Hepatocyte (in vitro differentiated cells): ENCODE results near the gene RPTOR. TPM values are rescaled to one million over a fixed set of nuclear protein-coding genes. Genes with fewer than 3 reads are reported as not detected.

Source experiments
- DNase-seq: peaks from one replicate; pipeline ENCODE4 v3.0.0-alpha.2; 2016; ENCODE audit warnings: low spot score
- H2AFZ ChIP-seq: fragments of 200-600 bp; sonication (generic); 2 replicates; pipeline ENCODE4 v1.6.0; 2016; ENCODE audit warnings: antibody characterized with exemption, mild to moderate bottlenecking
- H3K27ac ChIP-seq: fragments of 200-600 bp; sonication (generic); 2 replicates; pipeline ENCODE4 v1.5.1; 2016; ENCODE audit warnings: mild to moderate bottlenecking
- H3K27me3 ChIP-seq: fragments of 200-600 bp; sonication (generic); 2 replicates; pipeline ENCODE4 v1.6.1; 2016
- H3K36me3 ChIP-seq: fragments of 200-600 bp; sonication (generic); replicated peaks from 2 replicates; pipeline ENCODE4 v1.5.1; 2016; ENCODE audit warnings: low read depth; ENCODE audit not compliant: insufficient read depth
- H3K4me1 ChIP-seq: fragments of 200-600 bp; sonication (generic); 2 replicates; pipeline ENCODE4 v1.5.1; 2016; ENCODE audit warnings: mild to moderate bottlenecking, moderate library complexity; ENCODE audit not compliant: insufficient read depth
- H3K4me2 ChIP-seq: fragments of 200-600 bp; sonication (generic); 2 replicates; pipeline ENCODE4 v1.6.0; 2016
- H3K4me3 ChIP-seq: fragments of 200-600 bp; sonication (generic); 2 replicates; pipeline ENCODE4 v1.5.1; 2016; ENCODE audit warnings: mild to moderate bottlenecking
- H3K79me2 ChIP-seq: fragments of 200-600 bp; sonication (generic); 2 replicates; pipeline ENCODE4 v1.6.0; 2017; ENCODE audit warnings: mild to moderate bottlenecking
- H3K9me2 ChIP-seq: fragments of 200-600 bp; sonication (generic); replicated peaks from 2 replicates; pipeline ENCODE4 v1.6.0; 2017; ENCODE audit warnings: mild to moderate bottlenecking; ENCODE audit not compliant: insufficient read depth
- H3K9me3 ChIP-seq: fragments of 200-600 bp; sonication (generic); 2 replicates; pipeline ENCODE4 v1.5.1; 2016; ENCODE audit warnings: low read depth, mild to moderate bottlenecking
- H4K20me1 ChIP-seq: fragments of 200-600 bp; sonication (generic); 2 replicates; pipeline ENCODE4 v1.6.0; 2016; ENCODE audit warnings: mild to moderate bottlenecking; ENCODE audit not compliant: insufficient read depth, poor library complexity, severe bottlenecking
- EZH2 ChIP-seq: fragments of 200-600 bp; sonication (generic); IDR thresholded peaks from 2 replicates; pipeline ENCODE4 v1.6.1; 2016; ENCODE audit warnings: antibody characterized with exemption, mild to moderate bottlenecking, borderline replicate concordance
- EZH2phosphoT487 ChIP-seq: fragments of 200-600 bp; sonication (generic); IDR thresholded peaks from one replicate; pipeline ENCODE4 v1.6.1; 2018; ENCODE audit warnings: antibody characterized with exemption, mild to moderate bottlenecking, low read depth, moderate library complexity; ENCODE audit not compliant: unreplicated experiment, severe bottlenecking
- WGBS: methylation state at CpG from one replicate; pipeline ENCODE4 v1.1.6; 2016; ENCODE audit warnings: low lambda C conversion rate; ENCODE audit errors: missing lambda C conversion rate; 5-methylcytosine and 5-hydroxymethylcytosine counted together
- polyA plus RNA-seq: library from polyadenylated mRNA; unstranded; fragments of >200 nt; fragmentation: Nextera tagmentation; extraction: Ambion mirVana; gene quantifications from 2 replicates; pipeline ENCODE4 v1.2.1, GENCODE V29; 2016
- total RNA-seq: library from RNA; depleted of rRNA; stranded (reverse); fragments of >200 nt; gene quantifications from 2 replicates; pipeline ENCODE4 v1.2.3, GENCODE V29; 2014
- TF ChIP-seq, protein P1 (sequence below): fragments of 200-600 bp; sonication (generic); IDR thresholded peaks from 2 replicates; pipeline ENCODE4 v1.5.1; 2016; ENCODE audit warnings: antibody characterized with exemption, mild to moderate bottlenecking; ENCODE audit not compliant: poor library complexity

Gene RPTOR
- total and polyA plus RNA-seq, 2 experiments from 2014 or later, result 14.1 to 20.6 TPM

DNA sequence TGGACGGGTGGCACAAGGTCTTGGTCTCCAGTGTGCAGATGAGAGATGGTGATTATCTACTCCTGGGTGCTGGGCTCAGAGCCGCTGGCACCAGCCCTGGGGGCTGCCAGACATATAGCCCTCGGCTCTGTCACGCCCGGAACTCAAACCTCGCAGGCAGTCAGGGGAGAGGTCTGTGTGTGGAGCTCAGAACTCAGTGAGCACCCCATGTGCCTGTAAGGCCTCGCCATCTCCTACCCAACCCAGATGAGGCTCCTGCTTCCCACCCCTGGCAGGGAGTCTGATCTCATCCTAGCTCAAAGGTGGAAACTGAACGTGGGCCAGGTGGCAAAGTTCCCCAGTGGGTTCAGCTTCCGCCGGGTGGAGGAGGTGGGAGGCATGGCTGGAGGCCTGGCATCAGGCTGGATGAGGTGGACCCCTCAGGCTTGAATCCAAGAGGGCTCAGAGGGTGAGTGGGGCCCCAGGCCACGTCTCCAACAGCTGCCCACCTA lies 45.7 kb upstream of the RPTOR start:
- no peaks in the 10 kb centered on the region for H3K27me3 ChIP-seq
- no peaks in the 10 kb centered on the region for H3K36me3 ChIP-seq
- H3K4me2 ChIP-seq, result no peak overlapping the region
- no peak for DNase-seq
- no peak overlapping the region for H3K27ac ChIP-seq
- H3K4me3 ChIP-seq, result no peak overlapping the region
- no peak for TF ChIP-seq EZH2
- no peak for TF ChIP-seq EZH2phosphoT487
- TF ChIP-seq, protein P1, sequence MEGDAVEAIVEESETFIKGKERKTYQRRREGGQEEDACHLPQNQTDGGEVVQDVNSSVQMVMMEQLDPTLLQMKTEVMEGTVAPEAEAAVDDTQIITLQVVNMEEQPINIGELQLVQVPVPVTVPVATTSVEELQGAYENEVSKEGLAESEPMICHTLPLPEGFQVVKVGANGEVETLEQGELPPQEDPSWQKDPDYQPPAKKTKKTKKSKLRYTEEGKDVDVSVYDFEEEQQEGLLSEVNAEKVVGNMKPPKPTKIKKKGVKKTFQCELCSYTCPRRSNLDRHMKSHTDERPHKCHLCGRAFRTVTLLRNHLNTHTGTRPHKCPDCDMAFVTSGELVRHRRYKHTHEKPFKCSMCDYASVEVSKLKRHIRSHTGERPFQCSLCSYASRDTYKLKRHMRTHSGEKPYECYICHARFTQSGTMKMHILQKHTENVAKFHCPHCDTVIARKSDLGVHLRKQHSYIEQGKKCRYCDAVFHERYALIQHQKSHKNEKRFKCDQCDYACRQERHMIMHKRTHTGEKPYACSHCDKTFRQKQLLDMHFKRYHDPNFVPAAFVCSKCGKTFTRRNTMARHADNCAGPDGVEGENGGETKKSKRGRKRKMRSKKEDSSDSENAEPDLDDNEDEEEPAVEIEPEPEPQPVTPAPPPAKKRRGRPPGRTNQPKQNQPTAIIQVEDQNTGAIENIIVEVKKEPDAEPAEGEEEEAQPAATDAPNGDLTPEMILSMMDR, result no peak
- H3K9me3 ChIP-seq, result no peaks in the 10 kb centered on the region
- no peak overlapping the region for H2AFZ ChIP-seq
- no peaks in the 10 kb centered on the region for H3K79me2 ChIP-seq
- no peaks in the 10 kb centered on the region for H3K9me2 ChIP-seq
- WGBS, result 88% methylated on average over 11 of the region's 11 CpGs
- no peaks in the 10 kb centered on the region for H3K4me1 ChIP-seq
- H4K20me1 ChIP-seq, result no peaks in the 10 kb centered on the region

DNA sequence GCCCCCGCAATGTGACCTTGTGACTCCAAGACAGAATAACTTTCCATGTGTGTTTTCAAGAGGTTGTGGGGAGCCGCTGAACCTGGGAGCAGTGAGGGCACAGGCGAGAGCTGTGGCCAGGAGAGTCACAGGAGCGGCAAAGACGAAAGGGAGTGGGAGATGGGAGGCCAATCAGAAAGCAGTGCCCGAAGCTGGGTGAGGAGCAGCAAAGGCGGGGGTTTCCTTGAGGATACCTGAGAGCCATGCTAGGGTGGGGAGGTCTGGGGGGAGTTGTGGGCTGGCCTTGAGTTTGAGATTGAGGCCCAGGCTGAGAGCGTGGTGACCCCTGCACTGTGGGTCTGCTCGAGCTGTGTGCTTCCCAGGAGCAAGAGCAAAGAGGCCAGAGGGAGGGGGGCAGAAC lies 45.1 kb upstream of the RPTOR start:
- Histone ChIP-seq H3K4me3 (no peak overlapping the region), H3K27ac (no peak overlapping the region), H3K9me2 (no peaks in the 10 kb centered on the region), H4K20me1 (no peaks in the 10 kb centered on the region), H3K4me2 (no peak overlapping the region), H3K27me3 (peaks cover 2% of the 10 kb centered on the region), H3K4me1 (no peaks in the 10 kb centered on the region), H3K36me3 (no peaks in the 10 kb centered on the region), H3K9me3 (no peaks in the 10 kb centered on the region), H2AFZ (no peak overlapping the region), H3K79me2 (no peaks in the 10 kb centered on the region)
- no peak for TF ChIP-seq EZH2phosphoT487
- no peak for TF ChIP-seq EZH2
- TF ChIP-seq, protein P1, result no peak
- 70% methylated on average over 9 of the region's 9 CpGs for WGBS
- DNase-seq, result no peak

DNA sequence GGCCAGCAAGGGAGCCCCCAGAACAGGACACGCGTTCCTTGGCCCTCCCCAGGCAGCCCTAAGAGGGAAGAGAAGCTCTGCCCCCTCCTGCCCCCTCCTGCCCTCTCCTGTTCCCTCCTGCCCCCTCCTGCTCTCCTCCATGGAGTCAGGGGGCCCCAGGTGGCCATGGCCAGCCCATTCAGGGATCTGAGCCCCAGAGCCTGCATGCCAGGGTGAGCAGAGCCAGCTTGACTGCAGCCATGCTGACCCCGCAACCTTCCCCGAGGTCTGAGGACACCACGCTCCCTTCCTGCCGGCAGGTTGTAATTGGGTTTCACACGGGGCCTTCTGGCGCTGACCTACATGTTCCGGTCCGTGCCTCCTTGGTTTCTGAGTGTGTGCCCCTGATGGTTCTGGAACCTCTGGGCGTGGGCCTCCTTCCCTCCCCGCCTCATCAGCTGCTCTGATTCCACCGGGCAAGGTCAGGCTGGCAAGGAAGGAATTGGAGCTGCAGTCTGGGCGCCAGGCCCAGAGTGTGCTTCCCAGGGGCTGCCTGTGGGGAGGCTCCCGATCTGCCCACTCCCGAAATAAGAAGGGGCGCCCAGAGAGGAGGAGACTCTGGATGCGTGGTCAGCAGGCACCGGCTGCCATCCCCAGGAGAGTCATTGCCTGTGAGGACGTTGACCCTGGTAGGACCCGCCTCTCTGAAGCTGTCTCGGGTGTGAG lies 44.5 kb upstream of the RPTOR start:
- no peak for TF ChIP-seq EZH2phosphoT487
- TF ChIP-seq EZH2, result no peak
- TF ChIP-seq, protein P1, result no peak
- Histone ChIP-seq H3K79me2 (no peaks in the 10 kb centered on the region), H3K4me1 (no peaks in the 10 kb centered on the region), H3K4me2 (no peak overlapping the region), H3K9me3 (no peaks in the 10 kb centered on the region), H3K36me3 (no peaks in the 10 kb centered on the region), H3K9me2 (no peaks in the 10 kb centered on the region), H3K27ac (no peak overlapping the region), H2AFZ (no peak overlapping the region), H4K20me1 (no peaks in the 10 kb centered on the region), H3K4me3 (no peak overlapping the region), H3K27me3 (peaks cover 5% of the 10 kb centered on the region)
- no peak for DNase-seq
- 88% methylated on average over 21 of the region's 22 CpGs for WGBS
